Activated T-cell treated with anti-CD3 and anti-CD28 coated beads, Interleukin-2, amount 50 U/mL, for 4 hours (primary cell): ENCODE data around the gene ACOX3. TPM values are rescaled to one million over a fixed set of nuclear protein-coding genes. Genes with fewer than 3 reads are reported as not detected.
"Not testable (repeated sequence)": the region's sequence is repeated elsewhere in the genome, so short reads cannot be mapped to it uniquely, and the experiment has no call there.

ENCODE experiments used
- ATAC-seq, 2 donors: fragments of 200-7000 bp; cut with Tn5 transposase; one replicate each; pipeline ENCODE4 v1.10.0; 2021
- DNase-seq: peaks from one replicate; pipeline ENCODE4 v3.0.0-alpha.2; 2020
- H3K27me3 Mint-ChIP-seq: one replicate; pipeline ENCODE4 v1.8.0; 2021; ENCODE audit warnings: low read depth, mixed read lengths
- H3K36me3 Mint-ChIP-seq: one replicate; pipeline ENCODE4 v1.8.0; 2022; ENCODE audit warnings: mixed read lengths; ENCODE audit not compliant: insufficient read depth
- H3K4me1 Mint-ChIP-seq: one replicate; pipeline ENCODE4 v1.8.0; 2021; ENCODE audit warnings: low read depth, mixed read lengths
- H3K4me3 Mint-ChIP-seq: one replicate; pipeline ENCODE4 v1.8.0; 2021; ENCODE audit warnings: mild to moderate bottlenecking, moderate library complexity, mixed read lengths
- H3K9me3 Mint-ChIP-seq: one replicate; pipeline ENCODE4 v1.8.0; 2021; ENCODE audit warnings: mixed read lengths
- total RNA-seq, 3 donors: library from RNA; stranded (reverse); gene quantifications; one replicate each; pipeline ENCODE4 v1.2.1, GENCODE V29; 2021

ACOX3 gene
- total RNA-seq, 3 donors from 2014 or later = 20.1 to 35.8 (median 20.6) TPM

DNA sequence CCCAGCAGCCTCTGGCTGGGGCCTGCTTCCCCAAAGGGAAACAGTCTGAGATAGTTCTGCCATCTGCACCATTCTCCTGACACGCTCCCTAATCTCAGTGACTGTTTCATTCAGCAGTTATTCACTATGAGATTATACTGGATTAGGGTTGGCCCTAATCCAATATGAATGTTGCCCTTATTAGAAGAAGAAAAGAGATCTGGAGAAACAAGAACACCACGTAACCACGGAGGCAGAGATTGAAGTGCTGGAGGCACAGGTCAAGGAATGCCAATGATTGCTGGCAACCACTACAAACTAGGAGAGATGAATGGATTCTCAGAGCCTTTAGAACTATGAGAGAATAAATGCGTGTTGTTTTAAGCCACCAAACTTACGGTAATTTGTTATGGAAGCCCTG is 7.4 kb downstream of the ACOX3 start:
- no peaks in the 10 kb centered on the region for H3K9me3 Mint-ChIP-seq
- H3K27me3 Mint-ChIP-seq = no peaks in the 10 kb centered on the region
- peaks cover 39% of the 10 kb centered on the region for H3K4me1 Mint-ChIP-seq
- no peak for DNase-seq
- no peaks in the 10 kb centered on the region for H3K36me3 Mint-ChIP-seq
- ATAC-seq = no peak
- no peak overlapping the region for H3K4me3 Mint-ChIP-seq

DNA sequence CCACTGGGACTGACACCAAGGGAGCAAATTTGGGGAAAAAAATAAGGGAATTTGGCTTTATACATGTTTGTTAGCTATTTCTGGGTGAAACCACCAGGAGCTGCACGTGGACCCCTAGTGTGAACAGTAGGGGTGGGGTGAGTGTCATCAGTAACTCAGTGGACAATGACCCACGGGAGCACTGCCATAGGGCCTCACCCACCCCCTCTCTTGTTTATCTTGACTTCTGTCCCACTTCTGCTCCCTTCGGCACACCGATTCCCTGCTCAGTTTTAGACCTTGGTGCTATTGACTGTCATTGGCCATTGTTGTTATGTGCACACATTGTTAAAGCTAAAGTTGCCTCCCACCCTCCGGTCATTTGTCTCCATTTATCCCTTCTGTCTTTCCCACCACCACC is 9.0 kb downstream of the ACOX3 start:
- DNase-seq (no peak), ATAC-seq (no peak)
- Mint-ChIP-seq H3K9me3 (no peaks in the 10 kb centered on the region), H3K4me3 (no peak overlapping the region), H3K36me3 (no peaks in the 10 kb centered on the region), H3K27me3 (no peaks in the 10 kb centered on the region), H3K4me1 (peaks cover 39% of the 10 kb centered on the region)

DNA sequence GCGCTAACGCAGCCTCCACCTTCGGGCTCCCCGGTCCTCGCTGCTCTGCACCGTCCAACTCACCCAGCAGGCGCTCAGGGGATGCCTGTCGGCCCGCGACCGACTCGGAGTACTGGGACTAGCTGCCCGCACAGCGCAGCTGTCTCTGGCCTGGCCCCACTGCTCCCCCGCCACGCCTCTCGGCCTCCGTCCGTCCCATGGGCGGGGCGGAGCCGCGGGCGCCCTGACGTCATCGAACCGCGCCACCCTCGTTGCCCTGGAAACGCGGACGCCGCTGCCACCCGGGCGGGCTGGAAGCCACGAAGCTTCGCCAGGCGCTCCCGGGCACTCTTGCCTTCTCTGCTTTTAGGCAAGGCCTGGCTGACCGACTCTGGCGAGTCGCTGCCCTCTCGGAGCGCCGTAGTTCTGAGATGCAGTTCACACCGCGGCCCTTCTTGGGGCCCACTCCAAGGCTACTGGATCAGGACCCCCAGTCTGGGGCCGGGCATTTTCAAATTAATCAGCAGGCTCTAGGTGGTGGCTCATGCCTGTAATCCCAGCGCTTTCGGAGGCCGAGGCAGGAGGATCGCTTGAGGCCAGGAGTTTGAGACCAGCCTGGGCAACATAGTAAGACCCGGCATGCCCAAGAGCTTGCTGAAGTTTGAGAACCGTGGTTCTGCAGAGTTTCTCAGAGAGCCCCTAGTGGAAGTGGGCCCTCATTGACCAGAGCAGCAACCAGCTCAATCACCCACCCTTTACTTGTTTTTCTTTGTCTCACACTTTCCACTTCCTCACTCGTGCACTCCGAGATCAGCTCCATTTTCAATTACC is 12.0 kb downstream of the ACOX3 start:
- Mint-ChIP-seq H3K4me3 (peak overlapping the region; percentile 93), H3K9me3 (no peaks in the 10 kb centered on the region), H3K36me3 (peaks cover 5% of the 10 kb centered on the region), H3K27me3 (no peaks in the 10 kb centered on the region), H3K4me1 (peaks cover 23% of the 10 kb centered on the region)
- peak; percentile 96 to 97 for ATAC-seq
- peak; percentile 93 for DNase-seq

DNA sequence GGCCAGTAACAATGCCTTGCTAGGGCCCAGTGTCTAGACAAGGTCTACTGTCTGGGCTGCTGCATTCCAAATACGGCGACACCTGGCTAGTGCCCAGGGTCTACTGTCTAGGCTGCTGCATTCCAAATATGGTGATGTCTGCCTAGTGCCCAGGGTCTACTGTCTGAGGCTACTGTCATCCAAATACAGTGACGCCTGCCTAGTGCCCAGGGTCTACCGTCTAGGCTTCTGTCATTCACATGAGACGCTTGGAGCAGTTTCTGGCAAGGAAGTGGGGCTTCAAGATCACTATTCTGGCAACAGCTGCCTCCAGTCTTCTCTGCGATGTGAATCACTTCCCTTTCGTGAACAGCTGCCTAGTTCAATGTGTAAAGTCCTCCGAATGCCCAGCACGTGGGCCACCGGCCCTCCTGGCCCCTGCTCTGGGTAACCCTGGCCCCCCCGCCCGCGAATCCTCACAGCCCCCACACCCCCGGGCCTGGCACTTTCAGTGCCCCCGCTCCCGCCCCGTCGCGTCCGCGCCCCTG is 12.7 kb downstream of the ACOX3 start:
- no peaks in the 10 kb centered on the region for H3K9me3 Mint-ChIP-seq
- DNase-seq (no peak), ATAC-seq (peak; percentile 16 to 61)
- peak overlapping the region; percentile 93 for H3K4me3 Mint-ChIP-seq
- no peaks in the 10 kb centered on the region for H3K27me3 Mint-ChIP-seq
- H3K36me3 Mint-ChIP-seq = peaks cover 5% of the 10 kb centered on the region
- H3K4me1 Mint-ChIP-seq = peaks cover 23% of the 10 kb centered on the region

DNA sequence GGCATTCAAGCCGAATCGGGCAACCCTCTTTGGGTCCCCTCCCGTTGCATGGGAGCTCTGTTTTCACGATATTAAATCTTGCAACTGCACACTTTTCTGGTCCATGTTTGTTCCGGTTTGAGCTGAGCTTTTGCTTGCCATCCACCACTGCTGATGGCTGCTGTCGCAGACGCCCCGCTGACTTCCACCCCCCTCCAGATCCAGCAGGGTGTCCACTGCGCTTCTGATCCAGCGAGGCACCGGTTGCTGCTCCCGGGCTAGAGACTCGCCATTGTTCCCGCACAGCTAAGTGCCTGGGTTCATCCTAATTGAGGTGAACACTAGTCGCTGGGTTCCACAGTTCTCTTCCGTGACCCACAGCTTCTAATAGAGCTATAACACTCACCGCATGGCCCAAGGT is 13.3 kb downstream of the ACOX3 start:
- no peak for DNase-seq
- Mint-ChIP-seq H3K27me3 (no peaks in the 10 kb centered on the region), H3K36me3 (peaks cover 5% of the 10 kb centered on the region), H3K4me1 (peaks cover 23% of the 10 kb centered on the region), H3K4me3 (peak overlapping the region; percentile 93), H3K9me3 (no peaks in the 10 kb centered on the region)
- no peak for ATAC-seq

DNA sequence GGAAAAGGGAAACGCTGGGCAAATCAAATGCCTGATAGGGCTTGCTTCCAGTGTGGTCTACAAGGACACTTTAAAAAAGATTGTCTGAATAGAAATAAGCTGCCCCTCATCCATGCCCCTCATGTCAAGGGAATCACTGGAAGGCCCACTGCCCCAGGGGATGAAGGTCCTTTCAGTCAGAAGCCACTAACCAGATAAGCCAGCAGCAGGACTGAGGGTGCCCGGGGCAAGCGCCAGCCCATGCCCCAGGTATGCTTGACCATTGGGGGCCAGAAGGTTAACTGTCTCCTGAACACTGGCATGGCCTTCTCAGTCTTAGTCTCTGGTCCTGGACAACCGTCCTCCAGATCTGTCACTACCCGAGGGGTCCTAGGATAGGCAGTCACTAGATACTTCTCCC is 17.7 kb downstream of the ACOX3 start:
- Mint-ChIP-seq H3K36me3 (peaks cover 12% of the 10 kb centered on the region), H3K27me3 (no peaks in the 10 kb centered on the region), H3K4me3 (no peak overlapping the region), H3K4me1 (peaks cover 44% of the 10 kb centered on the region), H3K9me3 (no peaks in the 10 kb centered on the region)
- no peak for ATAC-seq
- DNase-seq = no peak

DNA sequence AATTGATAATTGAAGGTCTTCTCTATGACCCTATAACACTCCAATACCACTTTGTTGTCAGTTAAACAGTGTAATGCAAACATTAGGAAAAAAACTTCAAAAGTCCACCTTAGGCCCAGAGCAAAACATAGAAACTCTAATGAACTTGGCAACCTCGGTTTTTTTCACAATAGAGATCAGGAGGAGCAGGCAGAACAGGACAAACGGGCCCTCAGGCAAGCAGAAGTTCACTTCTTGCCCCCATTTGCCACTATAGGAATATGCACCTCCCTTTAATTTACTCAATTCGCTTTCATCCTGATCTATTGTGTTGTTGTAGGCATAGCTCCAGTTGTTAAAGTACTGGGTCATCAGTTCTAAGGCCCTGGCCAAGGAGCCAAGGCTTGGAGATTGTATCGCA is 18.2 kb downstream of the ACOX3 start:
- H3K4me1 Mint-ChIP-seq = peaks cover 45% of the 10 kb centered on the region

DNA sequence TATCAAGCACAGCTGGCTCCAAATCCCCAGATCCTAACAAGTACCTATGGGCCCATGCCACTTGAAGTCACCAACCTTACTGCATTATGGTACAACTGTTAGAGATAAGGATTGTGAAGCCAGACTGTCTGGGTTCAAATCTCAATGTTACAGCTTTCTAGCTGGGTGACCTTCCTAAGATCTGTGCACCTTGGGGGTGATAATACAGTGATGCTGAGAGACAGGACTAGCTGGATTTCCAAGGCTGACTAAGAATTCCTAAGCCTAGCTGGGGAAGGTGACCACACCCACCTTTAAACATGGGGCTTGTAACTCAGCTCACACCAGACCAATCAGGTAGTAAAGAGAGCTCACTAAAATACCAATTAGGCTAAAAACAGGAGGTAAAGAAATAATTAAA is 20.4 kb downstream of the ACOX3 start:
- not testable (repeated sequence) for H3K9me3 Mint-ChIP-seq, DNase-seq, H3K27me3 Mint-ChIP-seq, ATAC-seq, H3K4me3 Mint-ChIP-seq
- peaks cover 19% of the 10 kb centered on the region for H3K36me3 Mint-ChIP-seq
- peaks cover 31% of the 10 kb centered on the region for H3K4me1 Mint-ChIP-seq

More for the DNA sequence above, 18.2 kb downstream of the ACOX3 start:
- no peak for DNase-seq
- no peaks in the 10 kb centered on the region for H3K27me3 Mint-ChIP-seq
- H3K36me3 Mint-ChIP-seq = peaks cover 13% of the 10 kb centered on the region
- no peak overlapping the region for H3K4me3 Mint-ChIP-seq
- no peak for ATAC-seq
- no peaks in the 10 kb centered on the region for H3K9me3 Mint-ChIP-seq

DNA sequence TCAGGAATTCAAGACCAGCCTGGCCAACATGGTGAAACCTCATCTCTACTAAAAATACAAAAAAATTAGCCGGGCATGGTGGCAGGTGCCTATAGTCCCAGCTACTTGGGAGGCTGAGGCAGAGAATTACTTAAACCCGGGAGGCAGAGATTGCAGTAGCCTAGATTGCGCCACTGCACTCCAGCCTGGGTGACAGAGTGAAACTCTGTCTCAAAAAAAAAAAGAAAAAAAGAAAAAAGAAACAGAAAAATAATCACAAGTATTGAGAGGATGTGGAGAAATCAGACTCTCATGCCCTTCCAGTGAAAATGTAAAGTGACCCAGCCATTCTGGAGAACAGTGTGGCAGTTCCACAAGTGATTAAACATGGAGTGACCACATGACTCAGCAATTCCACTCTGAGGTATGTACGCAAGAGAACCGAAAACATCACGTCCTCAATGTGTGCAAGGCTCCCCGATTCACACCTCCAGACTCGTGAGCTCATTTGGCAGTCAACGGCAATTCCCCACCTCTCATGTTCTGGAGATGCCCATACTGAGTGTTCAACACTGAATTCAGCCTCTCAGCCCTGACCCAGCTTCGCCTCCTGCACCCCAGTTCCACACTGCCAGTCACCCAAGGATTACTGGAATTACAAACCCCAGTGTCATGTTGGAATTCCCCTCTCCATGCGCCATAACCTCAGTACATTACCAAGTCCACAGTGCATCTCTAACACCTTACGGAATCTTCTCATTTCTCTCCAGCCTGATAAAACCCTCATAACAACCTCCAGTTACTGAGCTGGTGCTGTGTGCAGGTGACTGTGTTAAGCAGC is 21.1 kb downstream of the ACOX3 start:
- Mint-ChIP-seq H3K27me3 (no peaks in the 10 kb centered on the region), H3K4me3 (no peak overlapping the region), H3K4me1 (peaks cover 37% of the 10 kb centered on the region), H3K36me3 (peaks cover 23% of the 10 kb centered on the region), H3K9me3 (no peaks in the 10 kb centered on the region)
- DNase-seq = no peak
- peak; percentile 96 to 97 for ATAC-seq

DNA sequence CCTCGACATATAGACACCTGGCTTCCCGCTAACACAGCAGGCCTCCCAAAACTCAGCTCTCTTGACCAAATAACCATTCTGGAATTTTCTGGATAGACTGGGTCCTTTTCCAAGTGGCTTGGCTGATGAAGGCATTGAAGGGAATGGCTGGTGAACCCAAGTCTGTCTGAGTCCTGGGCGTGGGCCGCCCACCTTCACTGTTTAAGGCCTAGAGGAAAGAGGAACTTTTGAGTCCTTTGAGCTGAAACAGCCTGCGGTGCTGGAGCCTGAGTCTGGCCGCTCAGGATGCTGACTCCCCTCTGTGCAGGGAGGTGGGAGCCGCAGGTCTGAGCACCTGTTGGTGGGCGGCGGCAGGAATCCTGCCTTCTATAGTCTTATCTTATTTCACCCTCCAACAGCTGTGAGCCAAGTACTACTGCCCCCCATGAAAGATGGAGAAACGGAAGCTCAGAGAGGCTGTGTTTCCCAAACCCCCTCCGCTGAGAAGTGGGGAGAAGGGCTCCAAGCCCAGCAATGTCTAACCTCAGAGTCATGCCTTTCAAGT is 23.4 kb downstream of the ACOX3 start:
- no peak for ATAC-seq
- no peak overlapping the region for H3K4me3 Mint-ChIP-seq
- peaks cover 43% of the 10 kb centered on the region for H3K4me1 Mint-ChIP-seq
- no peak for DNase-seq
- H3K9me3 Mint-ChIP-seq = no peaks in the 10 kb centered on the region
- no peaks in the 10 kb centered on the region for H3K27me3 Mint-ChIP-seq
- H3K36me3 Mint-ChIP-seq = peaks cover 31% of the 10 kb centered on the region

DNA sequence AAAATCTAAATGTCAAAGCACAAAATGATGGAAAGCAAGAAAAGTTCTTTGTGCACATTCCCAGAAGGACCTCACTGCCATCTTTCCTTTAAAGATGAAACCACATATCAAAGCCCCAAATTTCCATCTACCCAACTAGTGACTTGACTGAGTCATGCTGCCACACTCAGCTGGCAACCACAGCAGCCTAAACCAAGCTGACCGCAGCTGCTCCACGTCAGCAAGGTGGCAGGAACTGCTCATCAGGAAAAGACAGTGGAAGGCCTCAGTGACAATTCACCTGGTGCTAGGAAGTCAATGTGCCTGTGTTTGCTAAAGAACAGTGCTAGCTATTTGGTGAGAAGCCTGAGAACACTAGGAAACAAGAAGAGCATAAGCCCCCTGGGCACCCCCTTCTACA is 26.1 kb downstream of the ACOX3 start:
- H3K4me3 Mint-ChIP-seq = peak overlapping the region; percentile 5
- peak; percentile 26 for DNase-seq
- ATAC-seq = peak; percentile 50 to 56
- no peaks in the 10 kb centered on the region for H3K9me3 Mint-ChIP-seq
- no peaks in the 10 kb centered on the region for H3K27me3 Mint-ChIP-seq
- peaks cover 33% of the 10 kb centered on the region for H3K4me1 Mint-ChIP-seq
- peaks cover 32% of the 10 kb centered on the region for H3K36me3 Mint-ChIP-seq

DNA sequence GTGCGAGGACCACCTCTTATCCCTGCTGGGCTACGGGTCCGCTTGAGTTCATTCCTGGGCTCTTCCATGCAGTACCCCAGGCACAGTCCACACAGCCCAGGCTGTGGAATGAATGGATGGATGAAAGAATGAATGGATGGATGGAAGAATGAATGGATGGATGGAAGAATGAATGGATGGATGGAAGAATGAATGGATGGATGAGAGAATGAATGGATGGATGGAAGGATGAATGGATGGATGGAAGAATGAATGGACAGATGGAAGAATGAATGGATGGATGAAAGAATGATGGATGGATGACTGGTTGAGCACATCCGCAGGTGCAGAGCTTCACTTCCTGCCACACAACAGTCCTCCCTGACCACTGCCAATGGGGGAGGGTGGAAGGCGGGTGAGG is 28.2 kb downstream of the ACOX3 start:
- peaks cover 33% of the 10 kb centered on the region for H3K36me3 Mint-ChIP-seq
- peaks cover 26% of the 10 kb centered on the region for H3K4me1 Mint-ChIP-seq
- no peaks in the 10 kb centered on the region for H3K27me3 Mint-ChIP-seq
- H3K9me3 Mint-ChIP-seq = no peaks in the 10 kb centered on the region
- DNase-seq (no peak), ATAC-seq (no peak)
- no peak overlapping the region for H3K4me3 Mint-ChIP-seq

DNA sequence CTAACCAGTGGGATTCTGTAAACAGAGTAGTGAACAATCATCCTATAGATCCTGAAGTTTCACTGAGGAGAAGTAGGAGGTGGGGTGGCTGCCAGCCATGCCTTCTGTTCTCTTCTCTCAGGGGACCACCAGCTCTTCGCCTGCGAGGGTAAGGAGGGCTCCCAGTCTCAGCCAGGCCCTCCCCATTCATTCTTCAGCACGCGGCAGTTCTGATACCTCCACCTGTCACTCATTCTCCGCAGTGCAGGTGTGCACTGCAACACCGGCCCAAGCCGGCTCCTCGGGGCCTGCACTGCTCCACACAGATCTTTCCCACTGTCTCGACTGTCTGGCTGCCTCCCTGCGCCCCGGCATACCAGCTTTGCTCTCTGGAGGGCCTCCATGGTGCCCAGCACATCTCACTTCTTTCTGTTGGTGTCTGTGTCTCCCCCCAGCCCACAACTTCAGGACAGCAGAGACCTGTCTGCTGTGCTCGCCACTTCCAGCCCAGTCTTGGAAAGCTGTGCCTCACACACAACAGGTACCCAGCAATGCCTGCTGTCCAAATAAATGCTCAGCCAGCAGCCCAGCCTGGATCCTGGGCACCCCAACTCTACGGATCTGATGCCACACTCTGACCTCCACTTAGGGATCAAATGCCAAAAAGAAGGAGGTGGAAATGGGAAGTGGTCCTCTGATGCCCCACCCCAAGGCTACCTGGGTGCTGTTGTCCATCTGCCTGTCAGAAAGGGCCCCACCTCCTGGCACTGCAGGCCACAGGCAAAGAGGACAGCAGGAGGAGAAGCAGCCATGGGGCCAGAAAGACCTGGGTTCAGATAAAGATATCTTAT is 29.0 kb downstream of the ACOX3 start:
- H3K4me3 Mint-ChIP-seq = no peak overlapping the region
- peaks cover 26% of the 10 kb centered on the region for H3K4me1 Mint-ChIP-seq
- no peaks in the 10 kb centered on the region for H3K27me3 Mint-ChIP-seq
- peaks cover 34% of the 10 kb centered on the region for H3K36me3 Mint-ChIP-seq
- DNase-seq = no peak
- no peak for ATAC-seq
- H3K9me3 Mint-ChIP-seq = no peaks in the 10 kb centered on the region
